Cardiac muscle cell (in vitro differentiated cells and primary cell): ENCODE measurements around the gene NXN. TPM values are rescaled to one million over a fixed set of nuclear protein-coding genes. Genes with fewer than 3 reads are reported as not detected.
"Not testable (repeated sequence)": the region's sequence is repeated elsewhere in the genome, so short reads cannot be mapped to it uniquely, and the experiment has no call there.

Source experiments
- DNase-seq, 2 donors: peaks; one replicate each; pipeline versions ENCODE4 v3.0.0 to v3.0.0-alpha.2; 2010 to 2017; ENCODE audit warnings: low read depth in 1 of 2, low spot score in 1 of 2
- H3K27ac ChIP-seq: fragments of 200-600 bp; sonication (generic); 2 replicates; pipeline ENCODE4 v1.5.1; 2016
- H3K27me3 ChIP-seq: fragments of 200-600 bp; sonication (generic); 2 replicates; pipeline ENCODE4 v1.6.0; 2016; ENCODE audit warnings: control low read depth
- H3K36me3 ChIP-seq: fragments of 200-600 bp; sonication (generic); 2 replicates; pipeline ENCODE4 v1.5.1; 2016; ENCODE audit warnings: control low read depth
- H3K4me1 ChIP-seq: fragments of 200-600 bp; sonication (generic); 2 replicates; pipeline ENCODE4 v1.8.1; 2017; ENCODE audit warnings: low read depth, mild to moderate bottlenecking, mixed run types
- H3K4me3 ChIP-seq: fragments of 200-600 bp; sonication (generic); 2 replicates; pipeline ENCODE4 v1.5.1; 2016; ENCODE audit warnings: mild to moderate bottlenecking
- H3K9me3 ChIP-seq: fragments of 200-600 bp; sonication (generic); 2 replicates; pipeline ENCODE4 v1.5.1; 2017; ENCODE audit warnings: low read depth, mild to moderate bottlenecking, control low read depth
- polyA plus RNA-seq: library from polyadenylated mRNA; unstranded; fragments of >200 nt; fragmentation: Nextera tagmentation; extraction: Ambion mirVana; gene quantifications from 2 replicates; pipeline ENCODE4 v1.2.1, GENCODE V29; 2016
- total RNA-seq: library from RNA; depleted of rRNA; stranded (reverse); fragments of >200 nt; gene quantifications from 2 replicates; pipeline ENCODE4 v1.2.3, GENCODE V29; 2016
- TF ChIP-seq, protein P1 (sequence below): IDR thresholded peaks from 2 replicates; pipeline ENCODE4 v1.5.1; 2012; ENCODE audit warnings: low read depth, mild to moderate bottlenecking, low read length

NXN gene
- total and polyA plus RNA-seq, 2 experiments from 2014 or later, result 120 to 122 TPM

DNA sequence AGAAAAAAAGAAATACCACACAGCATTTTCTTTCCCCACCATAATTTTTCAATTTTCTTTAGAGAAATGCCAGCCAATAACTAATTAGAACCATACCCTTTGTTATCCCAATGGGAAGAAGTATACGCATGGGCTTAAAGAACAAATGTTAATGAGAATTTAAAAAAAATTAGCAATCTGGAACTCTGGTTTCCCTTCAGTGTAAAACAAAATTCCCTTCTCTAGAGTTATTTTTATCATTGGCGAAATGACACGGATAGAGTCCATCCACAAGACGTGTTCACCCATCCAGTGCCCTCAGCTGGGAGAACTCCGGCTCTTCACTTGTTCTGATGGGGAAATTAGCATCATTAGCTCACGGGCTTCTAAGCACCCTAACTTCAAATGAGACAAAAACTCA is 3.3 kb downstream of the NXN start:
- H3K27ac ChIP-seq, result no peak overlapping the region

DNA sequence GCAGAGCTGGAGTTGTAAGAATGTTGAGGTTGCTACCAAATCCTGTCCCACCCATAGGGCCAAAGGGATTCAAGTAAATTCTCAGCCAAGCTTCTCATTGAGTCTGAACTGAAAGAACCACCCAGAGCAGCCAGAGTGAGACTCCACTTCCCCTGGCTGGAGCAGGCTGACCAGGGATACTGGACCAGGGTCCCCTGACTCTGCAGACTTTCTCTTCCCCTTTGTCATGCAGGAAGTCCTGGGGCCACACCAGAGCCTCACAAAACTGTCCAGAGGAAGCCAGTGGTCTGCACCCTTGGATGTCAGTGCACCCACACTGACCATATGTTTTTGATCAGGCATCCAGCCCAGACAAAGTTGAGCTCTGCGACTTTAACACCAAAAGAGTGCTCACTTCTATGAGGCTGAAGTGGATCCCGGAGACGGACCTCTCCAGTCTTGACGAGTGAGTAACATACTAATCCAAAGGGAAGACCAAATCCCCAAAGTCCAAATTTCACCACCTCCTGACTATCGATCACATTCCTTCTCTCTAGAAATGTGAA is 4.1 kb downstream of the NXN start:
- no peaks in the 10 kb centered on the region for H3K9me3 ChIP-seq
- H3K27ac ChIP-seq, result peak overlapping the region; percentile 49
- no peaks in the 10 kb centered on the region for H3K27me3 ChIP-seq
- peaks cover 40% of the 10 kb centered on the region for H3K4me1 ChIP-seq
- peak in 1 of 2 donors; percentile 47 for DNase-seq
- no peaks in the 10 kb centered on the region for H3K36me3 ChIP-seq
- H3K4me3 ChIP-seq, result no peak overlapping the region
- TF ChIP-seq, protein P1, sequence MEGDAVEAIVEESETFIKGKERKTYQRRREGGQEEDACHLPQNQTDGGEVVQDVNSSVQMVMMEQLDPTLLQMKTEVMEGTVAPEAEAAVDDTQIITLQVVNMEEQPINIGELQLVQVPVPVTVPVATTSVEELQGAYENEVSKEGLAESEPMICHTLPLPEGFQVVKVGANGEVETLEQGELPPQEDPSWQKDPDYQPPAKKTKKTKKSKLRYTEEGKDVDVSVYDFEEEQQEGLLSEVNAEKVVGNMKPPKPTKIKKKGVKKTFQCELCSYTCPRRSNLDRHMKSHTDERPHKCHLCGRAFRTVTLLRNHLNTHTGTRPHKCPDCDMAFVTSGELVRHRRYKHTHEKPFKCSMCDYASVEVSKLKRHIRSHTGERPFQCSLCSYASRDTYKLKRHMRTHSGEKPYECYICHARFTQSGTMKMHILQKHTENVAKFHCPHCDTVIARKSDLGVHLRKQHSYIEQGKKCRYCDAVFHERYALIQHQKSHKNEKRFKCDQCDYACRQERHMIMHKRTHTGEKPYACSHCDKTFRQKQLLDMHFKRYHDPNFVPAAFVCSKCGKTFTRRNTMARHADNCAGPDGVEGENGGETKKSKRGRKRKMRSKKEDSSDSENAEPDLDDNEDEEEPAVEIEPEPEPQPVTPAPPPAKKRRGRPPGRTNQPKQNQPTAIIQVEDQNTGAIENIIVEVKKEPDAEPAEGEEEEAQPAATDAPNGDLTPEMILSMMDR, result no peak

More for the DNA sequence above, 3.3 kb downstream of the NXN start:
- Histone ChIP-seq H3K36me3 (no peaks in the 10 kb centered on the region), H3K4me3 (no peak overlapping the region), H3K27me3 (no peaks in the 10 kb centered on the region), H3K9me3 (no peaks in the 10 kb centered on the region), H3K4me1 (peaks cover 36% of the 10 kb centered on the region)
- no peak for DNase-seq
- TF ChIP-seq, protein P1, result no peak

DNA sequence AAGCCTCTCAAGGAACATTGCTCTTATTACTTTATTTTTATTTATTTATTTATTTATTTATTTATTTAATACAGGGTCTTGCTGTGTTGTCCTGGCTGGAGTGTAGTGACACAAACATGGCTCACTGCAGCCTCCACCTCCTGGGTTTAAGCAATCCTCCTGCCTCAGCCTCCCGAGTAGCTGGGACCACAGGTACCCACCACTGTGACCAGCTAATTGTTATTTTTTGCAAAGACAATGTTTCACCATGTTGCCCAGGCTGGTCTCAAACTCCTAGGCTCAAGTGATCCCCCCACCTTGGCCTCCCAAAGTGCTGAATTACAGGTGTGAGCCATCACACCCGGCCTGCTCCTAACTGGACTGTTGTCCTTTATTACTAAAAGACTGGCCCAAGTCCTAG is 4.8 kb downstream of the NXN start:
- H3K36me3 ChIP-seq, DNase-seq, H3K4me3 ChIP-seq, H3K9me3 ChIP-seq, H3K27me3 ChIP-seq: not testable (repeated sequence)
- peak overlapping the region; percentile 49 for H3K27ac ChIP-seq
- H3K4me1 ChIP-seq, result peaks cover 43% of the 10 kb centered on the region

DNA sequence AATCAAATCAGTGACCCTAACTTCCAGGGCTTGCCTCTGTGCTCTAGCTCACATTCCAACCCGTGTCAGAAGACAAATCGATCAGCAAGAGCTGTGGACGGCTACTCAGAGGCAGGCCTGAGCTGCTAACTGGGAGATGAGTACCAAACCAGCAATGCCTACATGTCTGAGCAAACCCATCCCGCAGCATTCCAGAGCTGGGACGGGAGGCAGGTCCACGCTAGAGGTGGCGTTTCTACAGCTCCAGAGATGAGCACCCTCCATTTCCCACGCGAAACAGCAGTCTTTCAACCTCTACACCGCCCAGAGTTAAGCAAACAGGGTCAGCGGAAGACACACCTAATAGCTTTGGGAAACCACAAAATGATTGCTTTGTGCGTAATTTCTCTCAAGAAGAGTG is 6.5 kb downstream of the NXN start:
- H3K4me1 ChIP-seq, result peaks cover 52% of the 10 kb centered on the region
- H3K36me3 ChIP-seq, result no peaks in the 10 kb centered on the region
- H3K27ac ChIP-seq, result no peak overlapping the region
- DNase-seq, result no peak
- H3K27me3 ChIP-seq, result no peaks in the 10 kb centered on the region
- no peaks in the 10 kb centered on the region for H3K9me3 ChIP-seq
- TF ChIP-seq, protein P1, result no peak
- no peak overlapping the region for H3K4me3 ChIP-seq

DNA sequence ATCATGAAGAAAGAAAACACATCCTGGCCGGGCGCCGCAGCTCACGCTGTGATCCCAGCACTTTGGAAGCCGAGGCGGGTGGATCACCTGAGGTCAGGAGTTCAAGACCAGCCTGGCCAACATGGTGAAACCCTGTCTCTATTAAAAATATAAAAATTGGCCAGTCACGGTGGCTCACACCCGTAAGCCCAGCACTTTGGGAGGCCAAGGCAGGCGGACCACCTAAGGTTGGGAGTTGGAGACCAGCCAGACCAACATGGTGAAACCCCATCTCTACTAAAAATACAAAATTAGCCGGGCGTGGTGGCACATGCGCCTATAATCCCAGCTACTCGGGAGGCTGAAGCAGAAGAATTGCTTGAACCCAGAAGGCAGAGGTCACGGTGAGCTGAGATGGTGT is 7.7 kb downstream of the NXN start:
- not testable (repeated sequence) for H3K27ac ChIP-seq, H3K36me3 ChIP-seq, H3K4me3 ChIP-seq, DNase-seq, H3K9me3 ChIP-seq, H3K27me3 ChIP-seq
- peaks cover 42% of the 10 kb centered on the region for H3K4me1 ChIP-seq

DNA sequence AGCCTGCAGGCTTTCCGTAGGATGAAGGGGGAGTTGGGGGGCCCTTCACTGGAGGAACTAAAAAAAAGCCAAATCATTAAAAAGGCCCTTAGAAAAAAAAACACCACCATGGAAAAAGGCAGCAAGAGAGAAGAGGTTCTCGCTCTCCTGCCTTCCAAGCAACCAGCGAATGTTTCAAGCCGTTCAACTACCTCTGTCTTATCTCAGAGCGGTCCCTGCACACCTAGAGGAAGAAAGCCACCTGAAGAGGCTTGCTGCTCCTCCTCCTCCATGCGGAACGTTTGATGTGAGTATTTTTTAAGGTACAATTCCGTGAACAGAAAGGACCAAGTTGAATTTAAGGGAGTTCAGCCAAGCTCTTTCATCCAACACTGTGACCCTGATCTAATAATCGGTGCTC is 9.2 kb downstream of the NXN start:
- H3K36me3 ChIP-seq, result no peaks in the 10 kb centered on the region
- peak overlapping the region; percentile 89 for H3K27ac ChIP-seq
- DNase-seq, result no peak
- TF ChIP-seq, protein P1, result no peak
- H3K4me1 ChIP-seq, result peaks cover 31% of the 10 kb centered on the region
- no peak overlapping the region for H3K4me3 ChIP-seq
- no peaks in the 10 kb centered on the region for H3K9me3 ChIP-seq
- no peaks in the 10 kb centered on the region for H3K27me3 ChIP-seq

DNA sequence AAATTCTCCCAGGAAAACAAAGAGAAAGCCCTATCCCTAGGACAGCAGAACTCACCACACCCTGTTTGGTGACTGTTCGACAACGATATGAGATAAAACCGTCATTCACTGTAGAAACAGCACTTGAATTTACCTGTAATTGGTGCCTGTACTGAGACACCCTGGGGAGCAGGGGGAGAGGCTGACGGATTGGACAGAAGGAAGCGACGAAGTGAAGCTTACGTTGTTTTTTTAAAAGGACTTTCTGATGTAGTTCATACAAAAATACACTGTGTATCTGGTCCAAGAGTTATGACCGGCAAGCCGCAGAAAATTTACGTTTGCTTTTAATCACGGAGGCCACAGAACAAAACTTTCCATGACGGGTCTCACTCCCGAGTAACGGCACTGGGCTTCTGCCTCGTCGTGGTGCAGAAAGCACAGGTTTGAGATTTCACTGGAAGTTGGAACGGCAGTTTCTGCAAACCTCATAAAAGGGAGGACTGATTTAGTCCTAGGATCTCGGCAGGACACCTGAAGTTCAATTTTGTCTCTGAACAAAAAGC is 9.7 kb downstream of the NXN start:
- Histone ChIP-seq H3K27me3 (no peaks in the 10 kb centered on the region), H3K36me3 (no peaks in the 10 kb centered on the region), H3K4me1 (peaks cover 32% of the 10 kb centered on the region), H3K27ac (peak overlapping the region; percentile 89), H3K4me3 (no peak overlapping the region), H3K9me3 (no peaks in the 10 kb centered on the region)
- DNase-seq, result no peak
- TF ChIP-seq, protein P1, result no peak
